ENCODE data around the gene LOXL1. TPM values are rescaled to one million over a fixed set of nuclear protein-coding genes. Genes with fewer than 3 reads are reported as not detected.
"Not testable (repeated sequence)": the region's sequence is repeated elsewhere in the genome, so short reads cannot be mapped to it uniquely, and the experiment has no call there.

The LOXL1 gene
- total RNA-seq, 1 donor from 2014 or later, result 16.6 TPM

DNA sequence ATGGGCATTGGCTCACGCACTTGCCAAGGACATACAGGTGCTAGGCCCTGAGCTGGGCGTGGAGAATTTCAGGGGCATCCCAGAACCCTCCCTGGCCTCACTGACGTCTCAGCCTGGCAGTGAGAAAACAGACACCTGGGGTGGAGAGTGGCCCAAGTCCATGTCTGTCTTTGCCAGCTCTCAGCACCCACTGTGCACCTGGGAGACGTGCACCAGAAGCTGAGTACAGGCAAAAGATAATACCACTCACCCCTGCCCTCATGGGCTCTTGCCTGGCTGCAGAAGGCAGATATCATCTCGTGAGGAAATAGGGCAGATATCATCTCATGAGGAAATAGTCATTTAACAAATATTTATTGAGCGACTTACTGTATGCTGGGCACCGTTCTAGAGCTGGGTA lies 8.0 kb downstream of the LOXL1 start:
- ATAC-seq, result no peak
- DNase-seq (ENCODE audit: low spot score), result no peak
- intact Hi-C loops (cut with DNase I), result no loop called here

DNA sequence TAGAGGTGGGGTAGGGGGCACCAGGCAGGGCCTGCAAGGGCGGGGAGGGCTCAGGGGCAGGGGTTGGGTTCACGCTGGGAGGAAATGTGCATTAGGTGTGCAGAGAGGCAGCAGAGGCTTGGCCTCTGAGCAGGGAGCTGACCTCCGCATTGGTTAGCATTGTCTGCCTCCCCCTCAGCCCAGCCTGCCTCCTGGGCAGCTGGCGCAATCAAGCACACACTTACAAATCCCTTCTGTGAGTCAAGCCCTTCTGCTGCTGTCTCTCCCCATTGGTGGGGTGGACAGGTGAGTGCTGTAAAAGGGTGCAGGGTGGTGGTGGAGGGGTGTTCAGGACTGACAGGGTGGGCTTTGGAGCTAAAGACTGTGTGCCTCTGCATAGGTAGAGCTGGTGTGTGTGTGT lies 9.3 kb downstream of the LOXL1 start:
- DNase-seq (ENCODE audit: low spot score) (no peak), ATAC-seq (no peak)
- intact Hi-C loops (cut with DNase I), result no loop called here

DNA sequence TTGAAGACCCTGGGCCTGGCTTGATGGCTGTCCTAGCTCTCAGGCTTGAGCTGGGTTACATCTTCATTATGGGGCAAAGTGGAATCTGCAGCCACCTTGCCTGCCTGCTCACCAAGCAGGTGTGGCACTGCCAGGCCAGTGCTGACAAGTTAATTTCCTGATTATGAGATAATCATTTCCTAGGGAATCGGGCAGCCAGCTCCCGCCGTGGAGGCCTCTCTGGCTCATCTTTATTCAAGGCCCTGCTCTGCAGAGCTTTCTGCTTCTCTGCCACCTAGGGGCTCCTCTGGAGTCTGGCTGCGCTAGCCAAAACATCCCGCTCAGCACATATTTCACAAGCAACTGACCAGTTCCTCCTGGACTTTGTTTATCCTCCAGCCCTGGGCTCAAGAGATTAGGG lies 9.9 kb downstream of the LOXL1 start:
- ATAC-seq, result peak; percentile 75
- intact Hi-C loops (cut with DNase I), result no loop called here
- DNase-seq (ENCODE audit: low spot score), result no peak

DNA sequence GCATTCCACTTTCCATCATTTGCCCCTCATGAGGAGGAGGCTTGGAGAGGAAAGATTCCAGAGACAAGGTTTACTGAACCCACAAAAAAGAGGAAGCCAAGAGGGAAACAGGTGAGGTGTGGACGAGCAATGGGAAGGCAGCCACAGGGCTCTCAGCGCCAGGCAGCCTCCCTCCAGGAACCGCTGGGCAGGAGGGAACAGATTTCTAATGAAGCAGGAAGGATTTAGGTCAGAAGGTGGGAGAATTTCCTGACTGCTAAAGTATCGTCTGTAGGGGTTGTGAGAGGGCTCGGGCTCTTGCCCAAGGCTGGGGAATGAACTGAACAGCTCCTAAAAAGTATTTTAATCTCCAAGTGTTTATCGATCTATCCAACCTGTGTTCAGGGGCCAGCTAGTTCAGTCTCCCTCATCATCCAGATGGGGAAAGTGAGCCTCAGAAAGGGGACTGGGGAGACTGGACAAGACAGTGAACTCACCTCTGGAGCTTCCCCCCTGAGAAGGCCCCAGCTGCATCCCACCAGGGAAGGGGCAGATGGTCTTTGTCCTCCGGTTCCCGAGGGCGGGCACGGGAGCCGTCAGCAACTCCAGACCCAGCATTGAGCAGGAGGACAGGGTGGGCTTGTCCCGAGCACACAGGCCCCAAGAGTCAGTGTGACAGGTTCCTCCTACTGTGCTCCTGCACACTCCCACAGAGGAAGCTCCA lies 10.5 kb downstream of the LOXL1 start:
- no peak for DNase-seq (ENCODE audit: low spot score)
- intact Hi-C loops (cut with DNase I), result no loop called here
- no peak for ATAC-seq

DNA sequence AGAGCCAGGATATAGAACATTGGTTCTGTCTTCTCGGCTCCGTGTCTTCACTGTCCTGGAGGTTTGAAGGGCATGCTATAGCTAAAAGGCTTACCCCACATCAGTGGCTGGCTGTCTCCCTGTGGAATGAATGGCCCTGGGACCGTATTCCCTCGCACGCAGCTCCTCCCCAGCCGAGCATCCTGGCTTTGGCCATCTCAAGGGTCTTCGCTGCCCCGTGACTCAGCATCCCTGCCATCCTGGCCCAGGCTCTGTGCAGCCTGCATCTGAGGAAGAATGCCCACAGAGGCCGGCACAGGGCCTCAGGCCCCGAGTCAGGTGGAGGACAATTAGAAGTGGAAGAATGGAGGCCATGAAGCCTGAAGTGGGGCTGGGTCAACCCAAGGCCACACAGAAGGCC lies 11.0 kb downstream of the LOXL1 start:
- intact Hi-C loops (cut with DNase I), result no loop called here
- ATAC-seq (no peak), DNase-seq (ENCODE audit: low spot score) (no peak)

DNA sequence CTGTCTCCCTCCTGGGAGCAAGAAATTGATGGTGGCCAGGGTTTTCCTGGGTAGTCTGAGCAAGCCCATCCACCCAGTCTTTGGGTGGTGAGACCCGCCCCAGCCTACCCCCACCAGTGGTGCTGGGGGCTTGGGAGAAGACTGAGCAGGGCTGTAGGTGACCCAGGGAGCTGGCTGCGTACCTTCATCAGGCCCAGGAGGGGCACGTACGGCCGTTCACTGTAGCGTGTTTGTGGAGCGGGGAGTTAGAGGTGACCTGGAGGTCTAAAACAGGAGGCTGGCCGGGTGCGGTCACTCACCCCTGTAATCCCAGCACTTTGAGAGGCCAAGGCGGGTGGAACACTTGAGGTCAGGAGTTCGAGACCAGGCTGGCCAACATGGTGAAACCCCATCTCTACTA lies 11.5 kb downstream of the LOXL1 start:
- ATAC-seq (no peak), DNase-seq (ENCODE audit: low spot score) (no peak)
- intact Hi-C loops (cut with DNase I), result no loop called here

DNA sequence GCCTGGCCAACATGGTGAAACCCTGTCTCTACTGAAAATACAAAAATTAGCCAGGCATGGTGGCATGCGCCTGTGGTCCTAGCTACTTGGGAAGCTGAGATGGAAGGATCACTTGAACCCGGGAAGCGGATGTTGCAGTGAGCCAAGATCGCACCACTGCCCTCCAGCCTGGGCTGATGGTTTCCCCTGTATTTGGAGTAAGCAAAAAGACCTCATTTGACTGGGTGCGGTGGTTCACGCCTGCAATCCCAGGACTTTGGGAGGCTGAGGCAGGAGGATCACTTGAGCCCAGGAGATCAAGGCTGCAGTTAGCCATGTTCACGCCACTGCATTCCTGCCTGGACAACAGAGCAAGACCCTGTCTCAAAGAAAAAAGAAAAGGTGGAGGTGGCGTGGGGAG lies 12.3 kb downstream of the LOXL1 start:
- DNase-seq (ENCODE audit: low spot score); ATAC-seq; intact Hi-C loops (cut with DNase I): not testable (repeated sequence)

DNA sequence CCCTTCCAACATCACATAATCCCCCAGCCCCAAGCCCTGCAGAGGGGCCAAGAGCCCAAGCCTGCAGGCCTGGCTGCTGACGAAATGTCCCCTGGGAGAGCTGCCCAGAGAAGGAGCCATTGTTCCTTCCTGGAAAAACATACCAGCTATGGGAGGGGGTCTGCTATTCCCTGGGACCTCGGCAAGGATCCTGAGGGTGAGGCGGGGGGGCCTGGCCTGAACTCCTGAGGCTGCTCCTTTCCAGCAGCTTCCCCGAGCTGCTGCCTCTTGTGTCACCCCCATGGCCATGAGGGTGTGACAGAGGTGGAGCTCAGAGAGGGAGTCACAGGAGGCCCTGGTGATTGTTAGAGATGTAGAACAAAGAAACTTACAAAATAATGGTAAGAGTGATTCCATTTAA lies 12.9 kb downstream of the LOXL1 start:
- intact Hi-C loops (cut with DNase I), result no loop called here

DNA sequence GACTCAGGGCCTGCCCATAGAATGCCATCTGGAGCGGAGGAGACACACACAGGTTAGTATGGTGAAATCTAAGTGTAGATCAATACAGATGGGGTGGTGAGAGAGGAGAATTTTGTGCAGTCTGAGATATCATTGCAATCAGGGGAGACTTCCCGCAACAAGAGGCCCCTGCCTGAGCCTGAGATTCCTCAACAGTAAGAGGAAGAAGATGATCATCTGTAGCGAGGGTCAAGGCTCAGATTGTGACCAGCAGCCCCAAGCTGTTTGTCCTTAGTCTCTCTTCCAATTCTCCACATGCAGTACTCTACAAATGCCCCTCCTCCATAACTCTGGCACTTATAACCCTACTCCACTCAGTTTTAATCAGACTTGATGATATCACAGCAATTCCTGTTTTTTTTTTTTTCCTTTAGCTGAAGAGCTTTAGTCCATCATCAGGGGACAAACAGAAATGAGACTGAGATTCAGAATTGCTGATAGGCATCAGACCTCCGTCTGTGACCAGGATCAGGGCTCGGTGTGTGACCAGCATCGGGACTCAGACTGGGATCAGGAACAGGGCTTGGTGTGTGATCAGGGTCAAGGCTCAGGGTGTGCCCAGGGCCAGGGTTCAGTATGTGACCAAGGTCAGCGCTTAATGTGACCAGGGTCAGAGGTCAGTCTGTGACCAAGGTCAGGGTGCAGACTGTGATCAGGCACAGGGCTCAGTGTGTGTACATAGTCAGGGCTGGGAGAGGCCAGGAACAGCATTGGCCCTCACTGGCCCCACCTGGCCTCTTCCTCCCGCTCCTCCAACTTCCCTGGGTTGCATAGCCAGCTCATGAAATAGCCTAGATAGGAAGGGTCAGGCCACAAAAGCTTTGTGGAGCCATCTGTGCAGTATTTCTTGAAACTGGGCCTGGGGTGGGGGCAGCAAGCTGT lies 14.1 kb downstream of the LOXL1 start:
- ATAC-seq, result no peak
- intact Hi-C loops (cut with DNase I), result no loop called here
- no peak for DNase-seq (ENCODE audit: low spot score)

More for the DNA sequence above, 12.9 kb downstream of the LOXL1 start:
- ATAC-seq (no peak), DNase-seq (ENCODE audit: low spot score) (no peak)

DNA sequence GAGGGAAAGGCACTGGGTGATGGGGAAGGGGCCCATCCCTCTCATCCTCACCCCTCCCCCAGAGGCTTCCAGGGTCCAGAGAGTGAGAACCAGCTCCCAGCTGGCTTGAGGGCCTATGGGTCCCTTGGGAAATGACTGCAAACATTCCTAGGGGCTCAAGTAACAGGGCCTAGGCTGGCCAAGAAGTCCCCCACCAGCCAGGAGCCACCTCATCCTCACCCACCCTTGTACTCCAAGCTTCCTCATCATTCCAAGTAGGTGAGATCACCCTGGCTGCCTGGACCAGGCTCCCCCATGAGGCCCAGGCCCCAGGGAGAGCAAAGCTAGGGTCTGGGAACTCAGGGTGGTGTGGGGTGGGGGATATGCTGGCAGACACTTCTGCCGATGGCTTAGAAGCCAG lies 14.8 kb downstream of the LOXL1 start:
- no peak for ATAC-seq
- intact Hi-C loops (cut with DNase I), result no loop called here
- no peak for DNase-seq (ENCODE audit: low spot score)

DNA sequence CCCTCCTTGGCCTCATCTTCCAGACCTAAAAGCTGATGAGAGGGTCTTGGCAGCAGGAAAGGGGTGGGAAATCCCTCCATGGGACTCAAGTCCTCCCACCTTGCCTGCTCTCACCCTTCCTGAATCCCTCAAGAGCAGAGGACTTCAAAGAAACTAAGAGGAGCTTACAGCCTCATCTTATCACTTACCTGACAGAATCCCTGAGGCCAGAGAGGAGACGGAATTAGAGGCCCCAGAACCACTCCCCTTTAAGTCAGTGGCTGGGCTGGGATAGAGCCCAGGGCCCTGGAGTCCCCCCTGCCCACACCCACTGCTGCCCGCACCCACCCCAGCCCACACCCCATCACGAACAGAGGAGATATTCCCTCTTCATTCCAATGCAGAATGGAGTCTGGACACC lies 15.2 kb downstream of the LOXL1 start:
- ATAC-seq, result no peak
- intact Hi-C loops (cut with DNase I), result no loop called here
- no peak for DNase-seq (ENCODE audit: low spot score)

DNA sequence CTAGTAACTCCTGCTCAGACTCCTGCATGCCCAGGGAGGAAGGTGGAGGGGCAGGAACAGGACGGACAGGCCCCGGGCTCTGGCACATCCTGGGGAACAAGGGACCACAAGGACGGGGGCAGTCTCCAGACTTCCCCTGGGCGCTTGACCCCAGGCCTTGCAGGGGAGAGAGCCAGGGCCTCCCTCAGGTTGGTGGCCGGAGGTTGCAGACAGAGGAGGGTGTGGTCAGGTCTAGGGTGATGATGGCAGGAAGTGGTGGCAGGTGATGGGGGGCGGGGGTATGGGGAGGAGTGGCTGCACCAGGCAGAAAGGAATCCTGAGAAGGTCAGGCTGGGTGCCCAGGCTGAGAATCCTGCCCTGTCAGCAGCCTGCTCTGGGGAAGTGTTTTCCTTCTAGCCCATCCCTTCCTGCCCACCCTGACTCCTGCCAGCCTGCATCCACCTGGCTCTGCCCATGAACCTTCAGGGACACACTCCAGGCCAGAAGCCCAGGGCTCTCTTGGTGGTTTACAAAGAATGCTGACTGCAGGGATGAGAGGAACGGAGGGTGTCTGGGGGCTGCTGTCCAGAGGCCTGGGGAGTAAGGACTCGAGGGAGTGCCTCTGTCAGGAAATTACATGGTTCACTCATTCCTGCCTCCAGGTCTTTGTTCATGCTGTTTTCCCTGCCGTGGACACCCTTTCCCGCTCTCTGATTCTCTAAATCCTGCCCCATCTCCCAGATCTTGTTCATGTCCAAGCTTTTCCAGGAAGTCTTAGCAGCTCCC lies 15.8 kb downstream of the LOXL1 start:
- ATAC-seq, result no peak
- no peak for DNase-seq (ENCODE audit: low spot score)
- intact Hi-C loops (cut with DNase I), result no loop called here

DNA sequence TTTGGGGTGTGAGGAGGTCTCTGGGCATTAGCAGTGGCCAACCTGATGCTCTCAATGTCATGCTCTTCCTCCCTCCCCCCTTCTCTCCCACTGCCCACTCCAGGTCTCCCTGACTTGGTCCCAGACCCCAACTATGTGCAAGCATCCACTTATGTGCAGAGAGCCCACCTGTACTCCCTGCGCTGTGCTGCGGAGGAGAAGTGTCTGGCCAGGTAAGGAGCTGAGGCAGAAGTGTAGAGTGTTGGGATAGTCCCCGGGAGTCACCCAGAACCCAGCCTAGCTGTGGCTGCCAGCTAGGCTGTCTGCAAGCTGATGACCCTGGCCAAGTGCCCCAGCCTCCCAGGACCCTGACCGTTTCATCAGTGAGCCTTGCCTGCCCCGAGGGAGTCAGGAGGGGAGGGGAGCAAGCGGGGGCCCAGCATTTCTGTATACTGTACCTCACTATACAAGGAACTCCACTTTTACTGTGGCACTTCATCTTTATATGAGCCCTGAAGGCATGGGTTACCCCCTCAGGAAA lies 16.5 kb downstream of the LOXL1 start:
- no peak for ATAC-seq

DNA sequence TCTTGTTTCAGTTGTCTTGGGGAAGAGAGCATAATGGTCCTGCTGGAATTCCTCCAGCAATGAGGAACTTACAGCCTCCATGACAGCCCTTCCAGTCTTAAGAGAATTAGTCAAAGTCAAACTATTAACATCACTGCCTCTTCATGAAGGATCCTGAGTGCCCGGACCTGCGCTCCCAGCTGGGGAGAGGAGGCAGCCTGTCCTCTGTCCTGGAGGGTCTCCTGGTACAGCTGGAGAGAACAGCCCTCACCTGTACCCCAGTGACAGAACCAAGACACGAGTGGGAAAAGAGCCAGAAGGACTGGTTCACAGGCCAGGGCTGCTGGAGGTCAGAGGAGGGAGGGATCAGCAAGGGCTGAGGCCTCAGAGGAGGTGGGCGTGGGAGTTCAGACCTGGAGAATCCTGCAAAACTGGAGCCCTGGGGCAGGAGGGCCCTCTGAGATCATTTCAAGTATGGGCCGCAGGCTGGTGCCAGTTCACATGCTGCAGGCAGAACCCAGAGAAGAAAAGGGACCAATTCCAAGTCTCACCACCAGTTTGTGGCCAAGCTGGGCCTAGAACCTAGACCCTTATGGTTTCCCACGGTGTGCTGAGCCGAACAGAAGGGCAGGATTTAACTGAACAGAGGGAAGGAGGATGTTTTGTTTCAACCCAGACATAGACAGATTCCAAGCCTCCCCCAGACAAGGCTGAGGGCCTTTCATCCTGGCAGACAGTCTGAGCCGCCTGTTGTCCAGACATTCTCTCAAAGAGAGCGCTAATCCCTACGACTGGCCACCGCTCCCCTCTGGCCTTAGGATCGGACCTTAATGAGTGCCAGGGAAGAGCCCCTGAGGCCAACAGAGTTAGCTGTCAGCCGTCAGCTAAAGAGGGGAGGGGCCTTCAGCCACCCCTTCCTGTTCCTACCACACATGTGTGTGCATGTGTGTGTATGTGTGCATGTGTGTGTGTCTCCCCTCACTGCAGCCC lies 18.2 kb downstream of the LOXL1 start:
- ATAC-seq, result no peak
- intact Hi-C loops (cut with DNase I), result no loop called here

More for the DNA sequence above, 16.5 kb downstream of the LOXL1 start:
- intact Hi-C loops (cut with DNase I), result no loop called here
- DNase-seq (ENCODE audit: low spot score), result no peak

DNA sequence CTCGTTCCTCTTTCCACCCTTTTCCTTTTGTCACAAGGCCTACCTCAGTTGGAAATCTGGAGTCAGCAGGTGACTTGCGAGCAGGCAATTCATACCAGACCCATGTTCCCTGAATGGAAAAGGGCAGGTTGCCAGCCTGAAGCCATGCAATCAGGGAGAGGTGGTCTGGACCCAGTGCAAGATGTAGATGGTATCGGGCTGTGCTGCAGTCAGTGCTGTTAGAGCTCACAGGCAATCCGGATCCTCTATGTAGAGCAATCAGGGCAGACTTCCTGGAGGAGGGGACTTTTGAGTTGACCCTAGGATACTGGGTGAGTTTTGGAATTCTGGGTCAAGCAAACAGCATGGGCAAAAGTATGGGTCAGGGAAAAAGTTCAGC lies 18.9 kb downstream of the LOXL1 start:
- no peak for DNase-seq (ENCODE audit: low spot score)
- no peak for ATAC-seq
- intact Hi-C loops (cut with DNase I), result no loop called here

More for the DNA sequence above, 18.2 kb downstream of the LOXL1 start:
- DNase-seq (ENCODE audit: low spot score), result no peak

DNA sequence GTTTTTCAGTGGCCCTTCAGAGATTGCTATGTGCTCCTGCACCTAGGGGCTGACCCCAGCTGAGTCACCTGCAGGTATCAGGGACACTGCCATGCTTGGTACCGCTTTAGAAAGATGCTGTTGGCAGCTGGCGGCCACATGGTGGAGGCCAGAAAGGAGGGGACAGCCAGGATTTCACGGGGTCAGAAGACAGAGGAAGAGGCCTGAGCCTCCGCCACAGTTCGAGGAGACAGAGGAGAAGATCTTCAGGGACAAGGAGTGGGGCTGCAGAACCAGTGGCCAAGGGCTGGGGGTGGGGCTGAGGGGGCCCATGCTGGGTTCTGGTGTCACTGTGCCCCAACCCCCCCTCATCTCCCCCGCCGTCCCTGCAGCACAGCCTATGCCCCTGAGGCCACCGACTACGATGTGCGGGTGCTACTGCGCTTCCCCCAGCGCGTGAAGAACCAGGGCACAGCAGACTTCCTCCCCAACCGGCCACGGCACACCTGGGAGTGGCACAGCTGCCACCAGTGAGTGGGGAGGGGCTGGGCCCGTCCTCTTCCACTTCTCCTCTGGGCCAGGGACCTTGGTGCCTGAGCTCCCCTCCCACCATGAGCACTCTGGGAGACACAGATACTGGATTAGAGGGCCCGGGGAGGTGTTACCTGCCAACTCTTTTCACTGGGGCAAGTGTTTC lies 19.9 kb downstream of the LOXL1 start:
- no peak for ATAC-seq
- no peak for DNase-seq (ENCODE audit: low spot score)
- intact Hi-C loops (cut with DNase I), result no loop called here

DNA sequence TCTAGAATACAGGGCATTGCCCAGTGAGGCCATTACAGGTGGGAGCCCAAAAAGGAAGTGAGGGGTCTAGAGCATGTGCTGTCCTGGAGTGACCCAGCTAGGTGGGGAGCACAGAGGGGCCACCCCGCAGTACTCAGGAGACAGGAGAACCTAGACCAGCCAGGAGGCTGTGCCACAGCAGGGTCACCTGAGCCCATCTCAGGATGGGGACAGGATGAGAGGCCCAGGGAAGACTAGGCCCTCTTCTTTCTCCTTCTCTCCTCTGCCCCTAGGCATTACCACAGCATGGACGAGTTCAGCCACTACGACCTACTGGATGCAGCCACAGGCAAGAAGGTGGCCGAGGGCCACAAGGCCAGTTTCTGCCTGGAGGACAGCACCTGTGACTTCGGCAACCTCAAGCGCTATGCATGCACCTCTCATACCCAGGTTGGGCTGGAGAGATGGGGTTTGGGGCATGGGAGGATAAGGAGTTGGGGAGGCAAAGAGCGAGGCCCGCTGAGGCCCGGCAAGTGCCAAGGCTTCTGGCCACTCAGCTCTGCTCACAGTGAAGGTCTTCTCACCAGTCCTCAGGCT lies 20.6 kb downstream of the LOXL1 start:
- DNase-seq (ENCODE audit: low spot score), result no peak
- ATAC-seq, result no peak
- intact Hi-C loops (cut with DNase I), result no loop called here

DNA sequence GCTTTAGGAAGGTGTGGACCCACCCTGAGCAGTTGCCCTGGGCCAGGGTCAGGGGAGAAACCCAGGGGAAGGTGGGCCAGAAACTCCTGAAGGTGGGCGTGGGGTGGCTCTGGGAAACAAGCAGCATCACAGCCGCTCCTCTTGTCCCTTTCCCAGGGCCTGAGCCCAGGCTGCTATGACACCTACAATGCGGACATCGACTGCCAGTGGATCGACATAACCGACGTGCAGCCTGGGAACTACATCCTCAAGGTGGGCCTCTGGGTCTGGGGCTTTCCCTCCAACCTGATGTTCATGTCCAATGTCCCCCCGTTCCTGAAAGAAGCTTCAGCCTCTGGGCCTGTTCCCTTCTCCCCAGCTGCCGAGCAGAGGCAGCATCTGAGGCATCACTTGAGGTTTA lies 21.4 kb downstream of the LOXL1 start:
- intact Hi-C loops (cut with DNase I), result no loop called here
- no peak for ATAC-seq

More for the DNA sequence above, 21.4 kb downstream of the LOXL1 start:
- no peak for DNase-seq (ENCODE audit: low spot score)
